H1 (cell line): ENCODE results near the gene FRMD4A. TPM values are rescaled to one million over a fixed set of nuclear protein-coding genes. Genes with fewer than 3 reads are reported as not detected.

Experiments
- CTCF ChIA-PET: fragments of 300-600 bp; sonication (Branson Sonifier 250); formaldehyde crosslinking; loops from one replicate; lab custom pipeline; 2021; ENCODE audit not compliant: partially characterized antibody; lab: Charles Lee
- POLR2A ChIA-PET: fragments of 300-600 bp; sonication (Branson Sonifier 250); formaldehyde crosslinking; loops from one replicate; lab custom pipeline; 2021; ENCODE audit warnings: inconsistent platforms; ENCODE audit not compliant: partially characterized antibody; lab: Charles Lee
- DNase-seq, 2 experiments: peaks; one replicate each; pipeline versions ENCODE4 v3.0.0 to v3.0.0-alpha.2; 2010 to 2022; ENCODE audit warnings: low spot score in 2 of 2, low read depth in 1 of 2, mixed read lengths in 1 of 2
- FAIRE-seq: peaks from 2 replicates; lab custom pipeline; 2011; peaks lifted over from hg19 to GRCh38; lab: Jason Lieb, UNC
- H2AFZ ChIP-seq: 2 replicates; pipeline ENCODE4 v1.8.1; 2012; ENCODE audit warnings: low read length, inconsistent platforms
- H2AK5ac ChIP-seq: 2 replicates; pipeline ENCODE4 v1.6.1; 2013; ENCODE audit warnings: low read depth, low read length
- H2BK120ac ChIP-seq: replicated peaks from 2 replicates; pipeline ENCODE3; 2013; ENCODE audit warnings: low read depth, low read length, inconsistent platforms
- H2BK12ac ChIP-seq: 2 replicates; pipeline ENCODE4 v1.6.1; 2013; ENCODE audit warnings: low read depth, low read length
- H2BK15ac ChIP-seq: 2 replicates; pipeline ENCODE4 v1.6.1; 2013; ENCODE audit warnings: low read length
- H2BK20ac ChIP-seq: 2 replicates; pipeline ENCODE4 v1.6.1; 2013; ENCODE audit warnings: low read length
- H2BK5ac ChIP-seq: 2 replicates; pipeline ENCODE4 v1.6.1; 2013; ENCODE audit warnings: low read depth, low read length
- H3K14ac ChIP-seq: 2 replicates; pipeline ENCODE4 v1.6.1; 2013; ENCODE audit warnings: inconsistent platforms; ENCODE audit not compliant: insufficient read length
- H3K18ac ChIP-seq: 2 replicates; pipeline ENCODE4 v1.6.1; 2013; ENCODE audit warnings: low read length; ENCODE audit errors: extremely low read depth
- H3K23ac ChIP-seq: 2 replicates; pipeline ENCODE4 v1.6.1; 2013; ENCODE audit warnings: inconsistent platforms; ENCODE audit not compliant: insufficient read length
- H3K23me2 ChIP-seq: 2 replicates; pipeline ENCODE4 v1.6.1; 2013; ENCODE audit warnings: low read depth, low read length
- H3K27ac ChIP-seq: 2 replicates; pipeline ENCODE4 v1.6.1; 2011; ENCODE audit warnings: low read depth, low read length, inconsistent platforms
- H3K27me3 ChIP-seq, 4 experiments: replicated peaks in 1 of 4; 1 replicate in 1 of 4; 2 replicates in 3 of 4; pipeline versions ENCODE4 v1.6.1 to v1.8.1; 2011 to 2013; ENCODE audit warnings: low read length in 3 of 4, mild to moderate bottlenecking in 3 of 4, inconsistent platforms in 2 of 4, mixed read lengths in 2 of 4, moderate library complexity in 1 of 4; ENCODE audit not compliant: control insufficient read depth in 3 of 4, insufficient read depth in 3 of 4; ENCODE audit errors: extremely low read depth in 1 of 4
- H3K36me3 ChIP-seq, 4 experiments: 2 replicates each; pipeline versions ENCODE4 v1.6.1 to v1.8.1; 2011 to 2013; ENCODE audit warnings: mild to moderate bottlenecking in 4 of 4, low read length in 3 of 4, moderate library complexity in 2 of 4, control low read depth in 1 of 4, inconsistent platforms in 1 of 4; ENCODE audit not compliant: insufficient read depth in 4 of 4, control insufficient read depth in 2 of 4
- H3K4ac ChIP-seq: replicated peaks from 2 replicates; pipeline ENCODE3; 2013; ENCODE audit warnings: low read length, low read depth, mixed read lengths, inconsistent platforms; ENCODE audit not compliant: insufficient read length
- H3K4me1 ChIP-seq, 4 experiments: replicated peaks in 1 of 4; 1 replicate in 1 of 4; 2 replicates in 3 of 4; pipeline versions ENCODE4 v1.6.1 to v1.8.1; 2011 to 2013; ENCODE audit warnings: low read length in 3 of 4, inconsistent platforms in 2 of 4, mixed read lengths in 1 of 4; ENCODE audit not compliant: insufficient read depth in 4 of 4, control insufficient read depth in 3 of 4
- H3K4me2 ChIP-seq, 2 experiments: 2 replicates each; pipeline versions ENCODE4 v1.6.1 to v1.8.1; 2011 to 2013; ENCODE audit warnings: low read depth in 2 of 2, low read length in 2 of 2, control low read depth in 1 of 2, inconsistent platforms in 1 of 2, mild to moderate bottlenecking in 1 of 2; ENCODE audit not compliant: insufficient read depth in 1 of 2
- H3K4me3 ChIP-seq, 4 experiments: fragments of 200-600, 300-600 bp in 1 of 4; sonication (generic), shearing (Covaris generic), sonication (Bioruptor Twin) in 1 of 4; 2 replicates each; pipeline versions ENCODE4 v1.5.1 to v1.8.1; 2011 to 2016; ENCODE audit warnings: low read length in 4 of 4, low read depth in 3 of 4, control low read depth in 2 of 4, inconsistent platforms in 2 of 4, mild to moderate bottlenecking in 2 of 4, mixed read lengths in 1 of 4, moderate library complexity in 1 of 4; ENCODE audit not compliant: insufficient read depth in 2 of 4; ENCODE audit errors: extremely low read depth in 1 of 4
- H3K56ac ChIP-seq: replicated peaks from 2 replicates; pipeline ENCODE3; 2013; ENCODE audit warnings: low read depth, mild to moderate bottlenecking, mixed read lengths, low read length, inconsistent platforms; ENCODE audit not compliant: insufficient read length
- H3K79me1 ChIP-seq: 2 replicates; pipeline ENCODE4 v1.6.1; 2013; ENCODE audit warnings: low read depth, low read length, control low read depth
- H3K79me2 ChIP-seq, 2 experiments: 2 replicates each; pipeline versions ENCODE4 v1.6.1 to v1.8.1; 2012 to 2013; ENCODE audit warnings: low read length in 2 of 2, mild to moderate bottlenecking in 2 of 2, inconsistent platforms in 1 of 2; ENCODE audit not compliant: insufficient read depth in 2 of 2, control insufficient read depth in 1 of 2
- H3K9ac ChIP-seq, 4 experiments: replicated peaks in 1 of 4; 1 replicate in 1 of 4; 2 replicates in 3 of 4; pipeline versions ENCODE4 v1.6.1 to v1.8.1; 2011 to 2013; ENCODE audit warnings: low read depth in 3 of 4, low read length in 3 of 4, control low read depth in 2 of 4, mild to moderate bottlenecking in 2 of 4, moderate library complexity in 2 of 4, inconsistent platforms in 1 of 4; ENCODE audit errors: extremely low read depth in 1 of 4
- H3K9me3 ChIP-seq, 2 experiments: 2 replicates each; pipeline versions ENCODE4 v1.6.1 to v1.8.1; 2012 to 2013; ENCODE audit warnings: mild to moderate bottlenecking in 2 of 2, moderate library complexity in 2 of 2, control low read depth in 1 of 2, inconsistent platforms in 1 of 2, low read depth in 1 of 2, low read length in 1 of 2, mixed read lengths in 1 of 2; ENCODE audit not compliant: insufficient read depth in 2 of 2
- H4K20me1 ChIP-seq, 2 experiments: replicated peaks in 1 of 2; 2 replicates each; pipeline versions ENCODE3 to v1.8.1; 2011 to 2013; ENCODE audit warnings: inconsistent platforms in 2 of 2, low read length in 2 of 2, mild to moderate bottlenecking in 1 of 2; ENCODE audit not compliant: insufficient read depth in 2 of 2, control insufficient read depth in 1 of 2
- H4K5ac ChIP-seq: 2 replicates; pipeline ENCODE4 v1.6.1; 2013; ENCODE audit warnings: low read length, low read depth, mixed read lengths, inconsistent platforms; ENCODE audit not compliant: insufficient read length
- H4K8ac ChIP-seq: 2 replicates; pipeline ENCODE4 v1.8.0; 2013; ENCODE audit warnings: mild to moderate bottlenecking, moderate library complexity, low read length, inconsistent platforms; ENCODE audit not compliant: insufficient read depth; ENCODE audit errors: extremely low read depth
- H4K91ac ChIP-seq: replicated peaks from 2 replicates; pipeline ENCODE3; 2013; ENCODE audit warnings: low read length, mixed read lengths, inconsistent platforms; ENCODE audit not compliant: insufficient read length
- BCL11A ChIP-seq, 2 experiments: IDR thresholded peaks; one replicate each; pipeline ENCODE4 v1.6.1; 2011; ENCODE audit warnings: low read depth in 2 of 2, low read length in 2 of 2, mild to moderate bottlenecking in 2 of 2
- CTBP2 ChIP-seq: IDR thresholded peaks from 2 replicates; pipeline ENCODE4 v1.7.0; 2011; ENCODE audit warnings: borderline replicate concordance, mild to moderate bottlenecking, moderate library complexity, mixed read lengths, low read length; ENCODE audit not compliant: insufficient read depth, insufficient read length
- EP300 ChIP-seq, 2 experiments: IDR thresholded peaks; 1 replicate in 1 of 2; 2 replicates in 1 of 2; pipeline ENCODE4 v1.6.1; 2011 to 2012; ENCODE audit warnings: low read depth in 2 of 2, low read length in 2 of 2, mild to moderate bottlenecking in 2 of 2, borderline replicate concordance in 1 of 2, inconsistent platforms in 1 of 2, moderate library complexity in 1 of 2
- HDAC2 ChIP-seq, 2 experiments: fragments of 300-600 bp in 1 of 2; sonication (generic) in 1 of 2; IDR thresholded peaks; 2 replicates each; pipeline ENCODE4 v1.6.1; 2011 to 2012; ENCODE audit warnings: low read depth in 2 of 2, low read length in 2 of 2, mild to moderate bottlenecking in 2 of 2, moderate library complexity in 2 of 2, borderline replicate concordance in 1 of 2, inconsistent platforms in 1 of 2
- KDM4A ChIP-seq: IDR thresholded peaks from one replicate; pipeline ENCODE4 v1.7.1; 2012; ENCODE audit warnings: low read depth, mild to moderate bottlenecking, moderate library complexity, low read length, inconsistent platforms; ENCODE audit not compliant: severe bottlenecking
- RBBP5 ChIP-seq: IDR thresholded peaks from 2 replicates; pipeline ENCODE4 v1.7.1; 2012; ENCODE audit warnings: low read depth, mild to moderate bottlenecking, inconsistent platforms, low read length, moderate library complexity, borderline replicate concordance
- RFX5 ChIP-seq: IDR thresholded peaks from 2 replicates; pipeline ENCODE4 v1.6.1; 2011; ENCODE audit warnings: low read depth, low read length, improper control_type of control experiment, borderline replicate concordance
- SAP30 ChIP-seq: fragments of 300-600 bp; sonication (generic); IDR thresholded peaks from 2 replicates; pipeline ENCODE4 v1.7.1; 2012; ENCODE audit warnings: low read length, moderate library complexity, mild to moderate bottlenecking, inconsistent platforms; ENCODE audit not compliant: insufficient read depth, insufficient replicate concordance
- SIRT6 ChIP-seq: IDR thresholded peaks from one replicate; pipeline ENCODE4 v1.7.1; 2012; ENCODE audit warnings: low read length, inconsistent platforms
- SRF ChIP-seq: IDR thresholded peaks from 2 replicates; pipeline ENCODE4 v1.6.1; 2011; ENCODE audit warnings: mild to moderate bottlenecking, low read depth, low read length, moderate library complexity
- TEAD4 ChIP-seq: IDR thresholded peaks from 2 replicates; pipeline ENCODE4 v1.6.1; 2012; ENCODE audit warnings: low read depth, low read length, inconsistent platforms, mixed read lengths
- YY1 ChIP-seq: IDR thresholded peaks from 2 replicates; pipeline ENCODE4 v1.6.1; 2011; ENCODE audit warnings: low read depth, mild to moderate bottlenecking, low read length
- WGBS, 2 experiments: shearing (Covaris generic) in 1 of 2; methylation state at CpG; one replicate each; pipeline versions ENCODE4 v1.1.6 to v1.1.7; 2013 to 2015; ENCODE audit warnings: low lambda C conversion rate in 2 of 2, mixed read lengths in 2 of 2, inconsistent platforms in 1 of 2, low coverage in 1 of 2, missing lambda C conversion rate in 1 of 2; ENCODE audit not compliant: insufficient replicate concordance in 2 of 2, insufficient coverage in 1 of 2, insufficient read length in 1 of 2; ENCODE audit errors: extremely low coverage in 1 of 2, missing lambda C conversion rate in 1 of 2; 5-methylcytosine and 5-hydroxymethylcytosine counted together
- polyA plus RNA-seq, 7 experiments: library from polyadenylated mRNA; depleted of rRNA in 3 of 7; stranded (reverse) in 5 of 7; unstranded in 2 of 7; fragments of >200 nt in 5 of 7; fragments of 200-250 nt in 2 of 7; gene quantifications; 1 replicate in 5 of 7; 2 replicates in 1 of 7; 4 replicates in 1 of 7; pipeline versions ENCODE4 v1.2.1 to v1.2.3, GENCODE V29; 2011 to 2013; ENCODE audit warnings: missing spikeins in 2 of 7, mixed read lengths in 2 of 7
- total RNA-seq: library from RNA; stranded (reverse); fragmentation: NEBNext Ultra II Directional; extraction: Animal tissue kit (Norgen Biotek cat#: 25700); gene quantifications from 2 replicates; pipeline ENCODE4 v1.2.1, GENCODE V29; 2021
- TF ChIP-seq, protein P1 (sequence below): IDR thresholded peaks from 2 replicates; pipeline ENCODE4 v1.6.1; 2012; ENCODE audit warnings: inconsistent platforms

Gene FRMD4A
- total and polyA plus RNA-seq, 2 of the 8 experiments (the other 6 are each of a cell fraction or from before 2014, with no cell fraction given) = 38.6 to 39.6 TPM

DNA sequence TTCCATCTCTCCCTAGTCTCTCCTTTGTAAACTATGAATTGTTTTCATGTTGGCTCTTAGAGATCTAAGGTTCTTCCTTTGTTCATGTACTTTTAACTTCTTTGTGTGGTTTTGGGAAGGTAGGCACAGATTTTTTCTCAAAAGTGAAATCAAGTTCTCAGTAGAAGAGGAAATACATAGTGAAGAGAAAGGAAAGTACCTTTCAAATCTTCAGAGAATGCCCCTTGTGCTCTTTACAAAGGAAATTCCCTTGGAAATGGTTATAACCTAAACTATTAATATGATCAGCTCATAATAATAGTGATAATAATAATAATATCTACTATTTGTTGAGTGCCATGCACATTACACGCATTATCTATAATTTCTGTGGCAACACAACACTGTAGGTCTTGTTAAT, 425.4 kb downstream of the FRMD4A start:
- WGBS, 2 experiments = 88% methylated on average over 1 of the region's 1 CpG; no CpG with 5 or more reads in 1 of the 2 experiments
- CTCF ChIA-PET = interaction anchor here (0.6 to 0.7 kb wide), 2 partner anchors 82 to 84 kb away, joined by 3 read pairs; no protein-coding TSS in a partner anchor
- no peak for FAIRE-seq
- TF ChIP-seq TEAD4 (no peak), KDM4A (no peak), CTBP2 (no peak), SRF (no peak), EP300 (IDR thresholded peaks at IDR 0.05; ENCODE audit: borderline replicate concordance in 1 of 2, low read depth in 2 of 2, low read length in 2 of 2) (no peak), HDAC2 (IDR thresholded peaks at IDR 0.05; ENCODE audit: borderline replicate concordance in 1 of 2, low read depth in 2 of 2, low read length in 2 of 2) (no peak), RFX5 (no peak), BCL11A (IDR thresholded peaks at IDR 0.05; ENCODE audit: low read depth in 2 of 2, low read length in 2 of 2) (no peak), YY1 (no peak), SAP30 (no peak), RBBP5 (no peak), SIRT6 (no peak)
- TF ChIP-seq, protein P1, sequence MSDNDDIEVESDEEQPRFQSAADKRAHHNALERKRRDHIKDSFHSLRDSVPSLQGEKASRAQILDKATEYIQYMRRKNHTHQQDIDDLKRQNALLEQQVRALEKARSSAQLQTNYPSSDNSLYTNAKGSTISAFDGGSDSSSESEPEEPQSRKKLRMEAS = no peak

More for the DNA sequence above, 425.4 kb downstream of the FRMD4A start:
- Histone ChIP-seq H3K4me3 (no peak overlapping the region), H4K8ac (no peak overlapping the region), H3K4me1 (peaks cover 3 to 5% (median 3%) of the 10 kb centered on the region in 4 experiments; a peak in 5 of 7 replicates), H4K20me1 (no peaks in the 10 kb centered on the region), H2BK5ac (no peak overlapping the region), H3K56ac (no peak overlapping the region), H3K9ac (no peak overlapping the region), H3K23ac (no peak overlapping the region), H3K18ac (no peak overlapping the region), H3K79me2 (no peaks in the 10 kb centered on the region), H3K23me2 (no peaks in the 10 kb centered on the region), H3K4me2 (no peak overlapping the region), H2BK20ac (no peak overlapping the region), H2AK5ac (no peak overlapping the region), H3K14ac (no peak overlapping the region), H2BK15ac (no peak overlapping the region), H3K4ac (no peak overlapping the region), H2BK120ac (no peak overlapping the region), H3K36me3 (no peaks in the 10 kb centered on the region), H3K27me3 (no peaks in the 10 kb centered on the region), H3K9me3 (no peaks in the 10 kb centered on the region), H3K27ac (no peak overlapping the region), H4K91ac (no peak overlapping the region), H3K79me1 (no peaks in the 10 kb centered on the region), H2BK12ac (no peak overlapping the region), H4K5ac (no peak overlapping the region), H2AFZ (no peak overlapping the region)
- no peak for DNase-seq
- POLR2A ChIA-PET = interaction anchor here (1.0 kb wide), 1 partner anchor 11 kb away, joined by 4 read pairs; no protein-coding TSS in a partner anchor
